ENCODE measurements around the gene RASGRP4. TPM values are rescaled to one million over a fixed set of nuclear protein-coding genes. Genes with fewer than 3 reads are reported as not detected.
"Not testable (repeated sequence)": the region's sequence is repeated elsewhere in the genome, so short reads cannot be mapped to it uniquely, and the experiment has no call there.

RASGRP4 gene
- total RNA-seq, 1 donor from 2014 or later: 3.2 TPM

DNA sequence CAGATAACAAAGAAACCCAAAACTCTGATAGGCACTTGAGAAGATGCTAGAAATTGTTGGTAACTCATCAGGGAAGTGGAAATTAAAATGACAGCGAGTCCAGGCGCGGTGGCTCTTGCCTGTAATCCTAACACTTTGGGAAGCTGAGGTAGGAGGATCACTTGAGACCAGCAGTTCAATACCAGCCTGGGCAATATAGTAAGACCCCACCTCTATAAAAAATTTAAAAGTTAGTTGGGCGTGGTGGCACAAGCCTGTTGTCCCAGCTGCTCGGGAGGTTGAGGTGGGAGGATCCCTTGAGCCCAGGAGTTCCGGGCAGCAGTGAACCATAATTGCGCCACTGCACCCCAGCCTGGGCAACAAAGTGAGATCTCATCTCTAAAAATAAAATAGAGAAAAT is 4.9 kb upstream of the RASGRP4 start:
- DNase-seq (no peak), ATAC-seq (ENCODE audit: low read depth) (no peak)
- H3K4me1 Mint-ChIP-seq: peaks cover 41% of the 10 kb centered on the region
- POLR2A ChIA-PET: interaction anchor here (1.3 kb wide), 1 partner anchor 26 kb away, joined by 3 read pairs; no protein-coding TSS in a partner anchor
- peaks cover 11% of the 10 kb centered on the region for H3K27me3 Mint-ChIP-seq
- CTCF ChIA-PET: no interaction called here
- TF ChIP-seq, protein P1, sequence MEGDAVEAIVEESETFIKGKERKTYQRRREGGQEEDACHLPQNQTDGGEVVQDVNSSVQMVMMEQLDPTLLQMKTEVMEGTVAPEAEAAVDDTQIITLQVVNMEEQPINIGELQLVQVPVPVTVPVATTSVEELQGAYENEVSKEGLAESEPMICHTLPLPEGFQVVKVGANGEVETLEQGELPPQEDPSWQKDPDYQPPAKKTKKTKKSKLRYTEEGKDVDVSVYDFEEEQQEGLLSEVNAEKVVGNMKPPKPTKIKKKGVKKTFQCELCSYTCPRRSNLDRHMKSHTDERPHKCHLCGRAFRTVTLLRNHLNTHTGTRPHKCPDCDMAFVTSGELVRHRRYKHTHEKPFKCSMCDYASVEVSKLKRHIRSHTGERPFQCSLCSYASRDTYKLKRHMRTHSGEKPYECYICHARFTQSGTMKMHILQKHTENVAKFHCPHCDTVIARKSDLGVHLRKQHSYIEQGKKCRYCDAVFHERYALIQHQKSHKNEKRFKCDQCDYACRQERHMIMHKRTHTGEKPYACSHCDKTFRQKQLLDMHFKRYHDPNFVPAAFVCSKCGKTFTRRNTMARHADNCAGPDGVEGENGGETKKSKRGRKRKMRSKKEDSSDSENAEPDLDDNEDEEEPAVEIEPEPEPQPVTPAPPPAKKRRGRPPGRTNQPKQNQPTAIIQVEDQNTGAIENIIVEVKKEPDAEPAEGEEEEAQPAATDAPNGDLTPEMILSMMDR (IDR thresholded peaks at IDR 0.05): no peak
- intact Hi-C loops (cut with micrococcal nuclease): no loop called here
- no peak overlapping the region for H3K27ac Mint-ChIP-seq
- no peaks in the 10 kb centered on the region for H3K9me3 Mint-ChIP-seq
- H3K36me3 Mint-ChIP-seq (ENCODE audit: low read depth): no peaks in the 10 kb centered on the region
- H3K4me3 Mint-ChIP-seq: no peak overlapping the region

DNA sequence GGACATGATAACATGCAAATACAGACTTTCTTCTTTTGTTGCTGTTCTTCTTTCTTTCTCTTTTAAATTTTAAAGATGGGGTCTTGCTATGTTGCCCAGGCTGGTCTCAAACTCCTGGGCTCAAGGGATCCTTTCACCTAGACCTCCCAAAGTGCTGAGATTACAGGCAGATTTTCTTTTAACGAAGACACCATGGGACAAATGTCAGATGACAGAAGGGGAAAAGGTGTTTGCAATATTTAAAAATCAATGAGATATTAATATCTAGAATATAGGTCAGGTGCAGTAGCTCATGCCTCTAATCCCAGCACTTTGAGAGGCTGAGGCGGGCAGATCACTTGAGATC is 3.8 kb upstream of the RASGRP4 start:
- Mint-ChIP-seq H3K36me3 (ENCODE audit: low read depth) (no peaks in the 10 kb centered on the region), H3K27me3 (peaks cover 7% of the 10 kb centered on the region), H3K9me3 (no peaks in the 10 kb centered on the region), H3K4me1 (peaks cover 48% of the 10 kb centered on the region), H3K4me3 (no peak overlapping the region), H3K27ac (peak overlapping the region; percentile 70)
- ChIA-PET CTCF (no interaction called here), POLR2A (no interaction called here)
- intact Hi-C loops (cut with micrococcal nuclease): loop anchor here (5.0 kb wide), 1 partner anchor 63 kb away; no protein-coding TSS in a partner anchor
- ATAC-seq (ENCODE audit: low read depth): no peak
- DNase-seq: no peak
- TF ChIP-seq, protein P1 (IDR thresholded peaks at IDR 0.05): no peak

DNA sequence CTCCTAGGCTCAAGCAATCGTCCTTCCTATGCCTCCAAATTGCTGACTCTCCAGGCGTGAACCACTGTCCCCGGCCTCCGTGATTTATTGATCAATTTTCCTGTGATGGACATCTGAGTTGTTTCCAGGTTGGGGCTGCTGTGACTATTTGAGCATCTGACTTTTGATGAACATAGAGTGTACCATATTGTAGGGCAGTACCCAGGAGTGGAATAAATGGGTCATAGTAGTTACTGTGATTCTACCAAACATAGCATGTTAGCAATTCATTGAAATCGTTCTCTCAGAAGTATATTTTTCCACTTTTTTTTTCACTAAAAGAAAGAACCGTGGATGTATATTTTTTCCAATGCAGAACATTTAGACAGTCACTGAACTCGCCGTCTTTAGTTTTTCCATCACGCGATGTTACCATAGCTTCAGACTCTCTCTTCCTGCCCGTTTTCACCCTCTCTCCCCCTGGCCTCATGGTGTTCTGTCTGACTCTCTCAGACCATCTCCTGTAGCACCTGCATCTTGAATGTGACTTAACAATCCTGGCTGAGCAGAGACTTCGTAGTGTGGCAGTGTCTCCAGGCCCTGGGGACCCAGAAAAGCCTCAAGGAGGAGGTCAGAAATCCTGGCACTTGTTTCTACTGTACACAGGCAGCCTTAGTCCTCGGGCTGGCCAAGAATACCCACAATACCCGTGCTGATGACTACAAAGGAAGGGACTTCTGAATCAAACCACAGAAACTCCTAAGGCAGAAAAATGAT is 3.2 kb upstream of the RASGRP4 start:
- ATAC-seq (ENCODE audit: low read depth) (no peak), DNase-seq (no peak)
- H3K4me1 Mint-ChIP-seq: peaks cover 46% of the 10 kb centered on the region
- H3K36me3 Mint-ChIP-seq (ENCODE audit: low read depth): no peaks in the 10 kb centered on the region
- peaks cover 5% of the 10 kb centered on the region for H3K27me3 Mint-ChIP-seq
- no peaks in the 10 kb centered on the region for H3K9me3 Mint-ChIP-seq
- ChIA-PET CTCF (interaction anchor here (1.8 kb wide), 1 partner anchor 26 kb away, joined by 6 read pairs; the partner anchor contains the start of gene FAM98C), POLR2A (interaction anchor here (0.5 to 4.2 kb wide), 2 partner anchors 26 to 359 kb away, joined by 6 to 31 read pairs; partner anchors contain the start of gene FAM98C)
- peak overlapping the region; percentile 24 for H3K4me3 Mint-ChIP-seq
- intact Hi-C loops (cut with micrococcal nuclease): loop anchor here (5.0 kb wide), 1 partner anchor 63 kb away; no protein-coding TSS in a partner anchor
- TF ChIP-seq, protein P1 (IDR thresholded peaks at IDR 0.05): no peak
- peak overlapping the region; percentile 70 for H3K27ac Mint-ChIP-seq

DNA sequence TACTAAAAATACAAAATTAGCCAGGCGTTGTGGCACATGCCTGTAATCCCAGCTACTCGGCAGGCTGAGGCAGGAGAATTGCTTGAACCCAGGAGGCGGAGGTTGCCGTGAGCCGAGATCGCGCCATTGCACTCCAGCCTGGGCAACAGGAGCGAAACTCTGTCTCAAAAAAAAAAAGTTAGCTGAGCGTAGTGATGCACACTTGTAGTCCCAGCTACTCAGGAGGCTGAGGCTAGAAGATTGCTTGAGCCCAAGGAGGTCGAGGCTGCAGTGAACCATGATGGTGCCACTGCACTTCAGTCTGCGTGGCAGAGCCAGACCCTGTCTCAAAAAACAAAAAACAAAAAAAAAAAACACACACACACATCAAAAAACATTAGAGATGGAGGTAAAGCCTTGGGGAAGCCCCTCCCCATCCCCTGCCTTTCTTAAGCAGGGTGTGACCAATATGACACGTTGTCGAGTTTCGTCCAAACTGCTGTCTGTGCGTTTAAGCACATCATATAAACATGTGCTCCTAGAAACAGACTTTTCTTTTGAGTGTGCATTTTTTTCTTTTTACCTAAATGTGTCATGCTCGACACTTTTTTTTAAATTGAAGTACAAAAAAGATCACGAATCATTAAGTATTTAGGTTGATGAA is 1.1 kb upstream of the RASGRP4 start:
- H3K36me3 Mint-ChIP-seq (ENCODE audit: low read depth); DNase-seq; H3K27me3 Mint-ChIP-seq; H3K9me3 Mint-ChIP-seq: not testable (repeated sequence)
- intact Hi-C loops (cut with micrococcal nuclease): loop anchor here (5.0 kb wide), 1 partner anchor 65 kb away; no protein-coding TSS in a partner anchor
- peaks cover 39% of the 10 kb centered on the region for H3K4me1 Mint-ChIP-seq
- peak overlapping the region; percentile 94 for H3K27ac Mint-ChIP-seq
- peak; percentile 76 for ATAC-seq (ENCODE audit: low read depth)
- H3K4me3 Mint-ChIP-seq: peak overlapping the region; percentile 74
- ChIA-PET CTCF (interaction anchor here (1.8 to 3.8 kb wide), 2 partner anchors 23 to 24 kb away, joined by 6 to 29 read pairs; partner anchors contain the start of gene FAM98C), POLR2A (interaction anchor here (0.7 to 4.2 kb wide), 8 partner anchors 24 to 978 kb away, joined by 3 to 31 read pairs (median 5); partner anchors contain the start of genes EIF3K and FAM98C)

DNA sequence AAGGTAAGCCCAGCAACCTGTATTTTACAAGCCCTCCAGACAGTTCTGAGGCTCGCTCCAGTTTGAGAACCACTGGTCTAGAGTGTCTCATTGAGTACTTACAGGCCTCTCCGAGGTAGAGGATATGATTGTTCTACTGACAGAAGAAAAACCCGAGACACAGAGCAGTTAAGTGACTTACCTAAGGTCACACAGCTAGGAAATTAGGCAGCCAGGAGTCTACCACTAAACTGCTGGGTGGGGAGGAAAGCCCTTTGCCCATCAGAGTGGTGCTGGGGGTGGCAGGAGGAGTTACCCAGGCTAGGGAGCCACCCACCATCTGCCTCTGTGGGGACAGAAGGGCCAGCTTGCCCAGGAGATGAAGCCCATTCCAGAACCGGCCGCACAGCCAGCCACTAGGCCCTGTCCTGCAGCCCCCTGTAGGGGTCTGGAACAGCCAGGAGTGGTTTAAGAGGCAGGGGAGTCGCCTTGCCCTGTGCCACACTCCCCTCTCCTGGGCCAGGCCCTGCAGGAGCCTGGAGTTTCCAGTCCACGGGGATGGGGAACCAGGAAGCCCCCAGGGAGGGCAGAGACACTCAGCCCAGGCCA is 703 bp downstream of the RASGRP4 start:
- Mint-ChIP-seq H3K4me3 (peak overlapping the region; percentile 74), H3K27ac (no peak overlapping the region)

More for the DNA sequence above, 703 bp downstream of the RASGRP4 start:
- TF ChIP-seq, protein P1 (IDR thresholded peaks at IDR 0.05): no peak
- no peaks in the 10 kb centered on the region for H3K27me3 Mint-ChIP-seq
- no peaks in the 10 kb centered on the region for H3K9me3 Mint-ChIP-seq
- ChIA-PET POLR2A (interaction anchor here (0.6 to 4.2 kb wide), 9 partner anchors 8 to 509 kb away, joined by 3 to 31 read pairs (median 4); partner anchors contain the start of genes ACTN4, EIF3K, FAM98C and MAP4K1), CTCF (interaction anchor here (0.6 to 3.8 kb wide), 2 partner anchors 21 to 190 kb away, joined by 3 to 29 read pairs; partner anchors contain the start of gene FAM98C)
- H3K36me3 Mint-ChIP-seq (ENCODE audit: low read depth): no peaks in the 10 kb centered on the region
- DNase-seq (no peak), ATAC-seq (ENCODE audit: low read depth) (no peak)
- peaks cover 39% of the 10 kb centered on the region for H3K4me1 Mint-ChIP-seq
- intact Hi-C loops (cut with micrococcal nuclease): loop anchor here (5.0 kb wide), 1 partner anchor 67 kb away; no protein-coding TSS in a partner anchor
